Mesothelial cell of epicardium (in vitro differentiated cells): Measurements from ENCODE around the gene CDKAL1. TPM values are rescaled to one million over a fixed set of nuclear protein-coding genes. Genes with fewer than 3 reads are reported as not detected.

Source experiments
- DNase-seq, 2 experiments: peaks; one replicate each; pipeline ENCODE4 v3.0.0; 2021; ENCODE audit warnings: low spot score in 2 of 2; ENCODE audit not compliant: unreplicated experiment in 2 of 2
- H3K27ac Mint-ChIP-seq: 2 replicates; pipeline ENCODE4 v1.8.0; 2021; ENCODE audit warnings: mixed read lengths
- H3K27me3 Mint-ChIP-seq: 2 replicates; pipeline ENCODE4 v1.8.0; 2021; ENCODE audit warnings: low read depth, mixed read lengths
- H3K36me3 Mint-ChIP-seq: 2 replicates; pipeline ENCODE4 v1.8.0; 2021; ENCODE audit warnings: mixed read lengths
- H3K4me1 Mint-ChIP-seq: 2 replicates; pipeline ENCODE4 v1.8.0; 2021; ENCODE audit warnings: mixed read lengths
- H3K4me3 Mint-ChIP-seq: 2 replicates; pipeline ENCODE4 v1.8.0; 2021; ENCODE audit warnings: mild to moderate bottlenecking, moderate library complexity, mixed read lengths
- H3K9me3 Mint-ChIP-seq: 2 replicates; pipeline ENCODE4 v1.8.0; 2021; ENCODE audit warnings: mixed read lengths
- total RNA-seq: library from RNA; stranded (reverse); gene quantifications from 3 replicates; pipeline ENCODE4 v1.2.1, GENCODE V29; 2021
- TF ChIP-seq, protein P1 (sequence below): fragments of 200-600 bp; sonication (generic); IDR thresholded peaks from one replicate; pipeline ENCODE4 v1.5.0; 2021; ENCODE audit warnings: antibody characterized with exemption; ENCODE audit not compliant: unreplicated experiment

Gene CDKAL1
- total RNA-seq, 1 donor from 2014 or later: 22.6 TPM

DNA sequence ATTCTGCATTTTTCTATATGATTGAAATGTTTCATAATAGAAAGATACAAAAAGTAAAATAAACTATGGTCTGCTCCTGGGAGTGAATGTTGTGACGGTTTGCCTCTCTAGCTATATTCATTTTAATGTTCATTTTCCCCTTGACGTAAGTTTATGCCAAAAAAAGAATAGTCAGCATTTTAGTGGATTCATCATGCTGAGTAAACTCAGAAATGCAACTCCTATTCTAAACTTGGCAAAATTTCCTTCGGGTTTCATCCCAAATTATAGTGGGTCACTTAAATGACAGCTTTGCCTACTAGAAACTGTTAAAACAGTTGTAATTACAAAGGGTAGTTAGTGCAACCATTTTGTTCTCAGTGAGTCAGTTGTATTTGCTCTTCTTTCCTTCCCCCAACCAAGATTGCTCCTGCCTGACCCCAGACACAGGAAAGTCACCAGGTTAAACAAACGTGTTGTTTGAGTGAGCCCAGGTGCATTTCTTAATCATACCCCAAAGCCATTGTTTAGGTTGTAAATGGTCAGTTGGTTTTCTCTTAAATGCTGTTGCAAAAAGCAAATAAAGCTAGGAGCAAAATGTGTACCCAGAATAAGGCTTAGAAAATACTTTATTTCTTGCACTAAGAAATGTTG, 577.0 kb downstream of the CDKAL1 start:
- H3K27ac Mint-ChIP-seq: peak overlapping the region; percentile 86
- no peak overlapping the region for H3K4me3 Mint-ChIP-seq
- H3K9me3 Mint-ChIP-seq: no peaks in the 10 kb centered on the region
- TF ChIP-seq, protein P1, sequence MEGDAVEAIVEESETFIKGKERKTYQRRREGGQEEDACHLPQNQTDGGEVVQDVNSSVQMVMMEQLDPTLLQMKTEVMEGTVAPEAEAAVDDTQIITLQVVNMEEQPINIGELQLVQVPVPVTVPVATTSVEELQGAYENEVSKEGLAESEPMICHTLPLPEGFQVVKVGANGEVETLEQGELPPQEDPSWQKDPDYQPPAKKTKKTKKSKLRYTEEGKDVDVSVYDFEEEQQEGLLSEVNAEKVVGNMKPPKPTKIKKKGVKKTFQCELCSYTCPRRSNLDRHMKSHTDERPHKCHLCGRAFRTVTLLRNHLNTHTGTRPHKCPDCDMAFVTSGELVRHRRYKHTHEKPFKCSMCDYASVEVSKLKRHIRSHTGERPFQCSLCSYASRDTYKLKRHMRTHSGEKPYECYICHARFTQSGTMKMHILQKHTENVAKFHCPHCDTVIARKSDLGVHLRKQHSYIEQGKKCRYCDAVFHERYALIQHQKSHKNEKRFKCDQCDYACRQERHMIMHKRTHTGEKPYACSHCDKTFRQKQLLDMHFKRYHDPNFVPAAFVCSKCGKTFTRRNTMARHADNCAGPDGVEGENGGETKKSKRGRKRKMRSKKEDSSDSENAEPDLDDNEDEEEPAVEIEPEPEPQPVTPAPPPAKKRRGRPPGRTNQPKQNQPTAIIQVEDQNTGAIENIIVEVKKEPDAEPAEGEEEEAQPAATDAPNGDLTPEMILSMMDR: no peak
- DNase-seq: no peak
- peaks cover 59% of the 10 kb centered on the region for H3K4me1 Mint-ChIP-seq
- H3K27me3 Mint-ChIP-seq: no peaks in the 10 kb centered on the region
- H3K36me3 Mint-ChIP-seq: no peaks in the 10 kb centered on the region

DNA sequence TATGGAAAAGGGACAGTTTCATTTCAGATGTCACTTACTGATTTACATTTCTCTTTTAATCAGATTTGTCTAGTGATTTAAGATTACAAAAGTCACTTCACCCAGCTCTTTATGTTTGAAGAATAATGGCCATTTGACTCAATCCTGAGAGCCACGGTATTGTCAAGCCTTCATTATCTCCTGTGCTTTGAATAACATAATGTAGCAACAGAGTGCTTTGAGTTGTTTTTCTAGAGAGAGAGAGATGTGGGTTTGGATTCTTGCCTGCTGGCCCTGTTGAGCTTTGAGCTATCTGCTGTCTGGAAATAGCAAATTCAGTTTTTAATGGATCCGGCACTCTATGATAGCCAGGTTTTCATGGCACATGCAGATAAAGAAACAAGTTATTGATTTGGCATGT, 580.9 kb downstream of the CDKAL1 start:
- Mint-ChIP-seq H3K4me1 (peaks cover 54% of the 10 kb centered on the region), H3K27ac (peak overlapping the region; percentile 74), H3K4me3 (no peak overlapping the region), H3K9me3 (no peaks in the 10 kb centered on the region), H3K27me3 (no peaks in the 10 kb centered on the region), H3K36me3 (no peaks in the 10 kb centered on the region)
- DNase-seq: no peak
- TF ChIP-seq, protein P1: no peak

DNA sequence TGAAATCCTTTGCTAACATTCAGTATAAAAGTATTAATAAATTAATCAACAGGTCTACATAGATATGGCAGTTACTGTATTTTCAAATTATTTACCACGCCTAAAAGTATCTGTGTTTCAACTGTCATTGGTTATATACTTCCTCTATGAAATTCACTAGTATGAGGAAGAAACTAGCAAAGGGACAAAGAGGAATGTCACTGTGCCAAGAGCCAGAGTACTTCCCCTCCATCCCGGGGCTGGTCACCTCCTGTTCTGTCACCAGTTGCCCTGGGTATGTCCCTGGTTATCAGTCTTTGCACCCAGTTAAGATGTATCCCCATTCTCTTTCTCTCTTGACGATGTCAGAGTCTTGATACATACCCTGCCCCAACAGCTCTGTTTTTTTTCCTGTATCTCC, 582.5 kb downstream of the CDKAL1 start:
- peaks cover 40% of the 10 kb centered on the region for H3K4me1 Mint-ChIP-seq
- no peaks in the 10 kb centered on the region for H3K9me3 Mint-ChIP-seq
- H3K27ac Mint-ChIP-seq: no peak overlapping the region
- no peak for DNase-seq
- H3K27me3 Mint-ChIP-seq: no peaks in the 10 kb centered on the region
- H3K36me3 Mint-ChIP-seq: no peaks in the 10 kb centered on the region
- TF ChIP-seq, protein P1: no peak
- no peak overlapping the region for H3K4me3 Mint-ChIP-seq

GRCh38 chr6:21118216-21118780, 584.0 kb downstream of the CDKAL1 start:
- Mint-ChIP-seq H3K4me1 (peaks cover 29% of the 10 kb centered on the region), H3K36me3 (no peaks in the 10 kb centered on the region), H3K4me3 (no peak overlapping the region), H3K27me3 (no peaks in the 10 kb centered on the region), H3K9me3 (no peaks in the 10 kb centered on the region), H3K27ac (peak overlapping the region; percentile 47)
- TF ChIP-seq, protein P1: no peak
- DNase-seq: no peak

DNA sequence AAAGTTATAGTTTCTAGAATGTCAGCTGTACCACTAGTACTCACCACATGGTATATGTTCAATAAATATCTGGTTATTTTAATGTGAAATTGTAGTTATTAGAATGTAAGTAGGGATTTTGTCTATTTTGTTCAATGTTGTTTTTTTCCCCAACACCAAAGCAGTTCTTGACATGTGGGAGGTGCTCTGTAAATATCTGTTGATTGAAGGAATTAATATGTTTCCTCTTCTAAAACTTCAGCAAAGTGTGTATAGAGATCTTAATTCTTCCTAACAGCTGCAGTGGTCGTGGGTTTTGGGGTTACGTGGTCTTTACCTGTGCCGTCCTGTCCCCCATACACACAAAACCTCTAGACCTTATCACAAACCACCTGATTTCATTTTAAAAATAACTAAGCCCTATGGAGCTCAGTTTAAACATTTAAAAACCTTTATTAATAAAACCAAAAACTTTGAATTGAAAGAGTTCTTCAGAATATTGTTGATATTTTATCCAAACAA, 587.4 kb downstream of the CDKAL1 start:
- H3K4me1 Mint-ChIP-seq: peaks cover 21% of the 10 kb centered on the region
- TF ChIP-seq, protein P1: no peak
- no peak for DNase-seq
- no peaks in the 10 kb centered on the region for H3K27me3 Mint-ChIP-seq
- H3K36me3 Mint-ChIP-seq: no peaks in the 10 kb centered on the region
- H3K27ac Mint-ChIP-seq: no peak overlapping the region
- H3K9me3 Mint-ChIP-seq: no peaks in the 10 kb centered on the region
- no peak overlapping the region for H3K4me3 Mint-ChIP-seq
